ENCODE results near the gene EIF4EBP2.

The EIF4EBP2 gene

GRCh38 chr10:70435241-70436085, 31.5 kb downstream of the EIF4EBP2 start:
- no peaks in the 10 kb centered on the region for H3K36me3 Mint-ChIP-seq
- no peak overlapping the region for H3K4me3 Mint-ChIP-seq
- no peaks in the 10 kb centered on the region for H3K9me3 Mint-ChIP-seq
- peaks cover 7% of the 10 kb centered on the region for H3K27me3 Mint-ChIP-seq
- H3K27ac Mint-ChIP-seq, result no peak overlapping the region
- H3K4me1 Mint-ChIP-seq, result peaks cover 30% of the 10 kb centered on the region

GRCh38 chr10:70437721-70438120, 33.8 kb downstream of the EIF4EBP2 start:
- H3K36me3 Mint-ChIP-seq, result no peaks in the 10 kb centered on the region
- H3K9me3 Mint-ChIP-seq, result no peaks in the 10 kb centered on the region
- peaks cover 20% of the 10 kb centered on the region for H3K27me3 Mint-ChIP-seq
- no peak overlapping the region for H3K27ac Mint-ChIP-seq
- H3K4me3 Mint-ChIP-seq, result no peak overlapping the region
- peaks cover 21% of the 10 kb centered on the region for H3K4me1 Mint-ChIP-seq

- peaks cover 6% of the 10 kb centered on the region for H3K4me1 Mint-ChIP-seq
- H3K27me3 Mint-ChIP-seq, result peaks cover 20% of the 10 kb centered on the region
- peak overlapping the region; percentile 85 for H3K4me3 Mint-ChIP-seq
- no peaks in the 10 kb centered on the region for H3K36me3 Mint-ChIP-seq
- H3K27ac Mint-ChIP-seq, result peak overlapping the region; percentile 59
- H3K9me3 Mint-ChIP-seq, result no peaks in the 10 kb centered on the region
Observed at GRCh38 chr10:70440296-70441160, 36.6 kb downstream of the EIF4EBP2 start.

GRCh38 chr10:70441161-70441894, 37.4 kb downstream of the EIF4EBP2 start, which contains the start of gene NODAL:
Gene NODAL (minus strand): TSS chr10:70441681. CDS start chr10:70441667, 14 bp downstream.
- Mint-ChIP-seq H3K9me3 (no peaks in the 10 kb centered on the region), H3K27me3 (peaks cover 20% of the 10 kb centered on the region), H3K27ac (peak within 1 kb of the TSS; percentile 59), H3K4me3 (peak within 1 kb of the TSS; percentile 85), H3K36me3 (no peaks in the 10 kb centered on the region), H3K4me1 (peaks cover 6% of the 10 kb centered on the region)

GRCh38 chr10:70441895-70442309, 38.0 kb downstream of the EIF4EBP2 start:
- Mint-ChIP-seq H3K4me3 (no peak overlapping the region), H3K9me3 (no peaks in the 10 kb centered on the region), H3K27ac (no peak overlapping the region), H3K4me1 (peaks cover 6% of the 10 kb centered on the region), H3K36me3 (no peaks in the 10 kb centered on the region), H3K27me3 (peaks cover 20% of the 10 kb centered on the region)

- Mint-ChIP-seq H3K36me3 (no peaks in the 10 kb centered on the region), H3K27me3 (peaks cover 20% of the 10 kb centered on the region), H3K4me3 (peak overlapping the region; percentile 72), H3K4me1 (peaks cover 6% of the 10 kb centered on the region), H3K9me3 (no peaks in the 10 kb centered on the region), H3K27ac (no peak overlapping the region)
Observed at GRCh38 chr10:70442332-70442988, 38.5 kb downstream of the EIF4EBP2 start.

GRCh38 chr10:70444744-70445143, 40.8 kb downstream of the EIF4EBP2 start:
- Mint-ChIP-seq H3K27ac (no peak overlapping the region), H3K4me1 (peaks cover 6% of the 10 kb centered on the region), H3K9me3 (no peaks in the 10 kb centered on the region), H3K4me3 (no peak overlapping the region), H3K27me3 (peaks cover 15% of the 10 kb centered on the region), H3K36me3 (no peaks in the 10 kb centered on the region)

- H3K4me3 Mint-ChIP-seq, result no peak overlapping the region
- no peak overlapping the region for H3K27ac Mint-ChIP-seq
- H3K4me1 Mint-ChIP-seq, result peaks cover 1% of the 10 kb centered on the region
- no peaks in the 10 kb centered on the region for H3K36me3 Mint-ChIP-seq
- peaks cover 9% of the 10 kb centered on the region for H3K27me3 Mint-ChIP-seq
- no peaks in the 10 kb centered on the region for H3K9me3 Mint-ChIP-seq
Observed at GRCh38 chr10:70445718-70446657, 42.0 kb downstream of the EIF4EBP2 start.

GRCh38 chr10:70448236-70448635, 44.3 kb downstream of the EIF4EBP2 start:
- H3K27me3 Mint-ChIP-seq, result no peaks in the 10 kb centered on the region
- H3K36me3 Mint-ChIP-seq, result no peaks in the 10 kb centered on the region
- H3K27ac Mint-ChIP-seq, result no peak overlapping the region
- H3K4me3 Mint-ChIP-seq, result no peak overlapping the region
- H3K4me1 Mint-ChIP-seq, result no peaks in the 10 kb centered on the region
- H3K9me3 Mint-ChIP-seq, result no peaks in the 10 kb centered on the region

GRCh38 chr10:70455213-70455630, 51.3 kb downstream of the EIF4EBP2 start:
- Mint-ChIP-seq H3K36me3 (no peaks in the 10 kb centered on the region), H3K4me1 (no peaks in the 10 kb centered on the region), H3K27me3 (peaks cover 12% of the 10 kb centered on the region), H3K4me3 (no peak overlapping the region), H3K27ac (no peak overlapping the region), H3K9me3 (no peaks in the 10 kb centered on the region)

GRCh38 chr10:70456164-70456563, 52.2 kb downstream of the EIF4EBP2 start:
- Mint-ChIP-seq H3K36me3 (no peaks in the 10 kb centered on the region), H3K27me3 (peaks cover 15% of the 10 kb centered on the region)

GRCh38 chr10:70457759-70458305, 53.9 kb downstream of the EIF4EBP2 start:
- no peak overlapping the region for H3K4me3 Mint-ChIP-seq
- H3K27ac Mint-ChIP-seq, result no peak overlapping the region
- H3K4me1 Mint-ChIP-seq, result no peaks in the 10 kb centered on the region
- H3K27me3 Mint-ChIP-seq, result peaks cover 15% of the 10 kb centered on the region
- no peaks in the 10 kb centered on the region for H3K36me3 Mint-ChIP-seq
- H3K9me3 Mint-ChIP-seq, result no peaks in the 10 kb centered on the region

More at GRCh38 chr10:70456164-70456563, 52.2 kb downstream of the EIF4EBP2 start:
- no peaks in the 10 kb centered on the region for H3K9me3 Mint-ChIP-seq
- H3K4me3 Mint-ChIP-seq, result no peak overlapping the region
- H3K4me1 Mint-ChIP-seq, result no peaks in the 10 kb centered on the region
- H3K27ac Mint-ChIP-seq, result no peak overlapping the region

- H3K27ac Mint-ChIP-seq, result no peak overlapping the region
- no peaks in the 10 kb centered on the region for H3K4me1 Mint-ChIP-seq
- H3K36me3 Mint-ChIP-seq, result no peaks in the 10 kb centered on the region
- H3K9me3 Mint-ChIP-seq, result no peaks in the 10 kb centered on the region
- H3K4me3 Mint-ChIP-seq, result peak overlapping the region; percentile 52
- H3K27me3 Mint-ChIP-seq, result peaks cover 15% of the 10 kb centered on the region
Observed at GRCh38 chr10:70458329-70459060, 54.5 kb downstream of the EIF4EBP2 start.

Data from activated naive CD4-positive, alpha-beta T cell treated with anti-CD3 and anti-CD28 coated beads, Interleukin-2, amount 50 U/mL, for 24 hours (primary cell).